GM12892 (cell line): ENCODE data around the gene CTR9.

Source experiments
- POLR2A ChIP-seq: IDR thresholded peaks from 2 replicates; pipeline ENCODE4 v1.6.1; 2011; ENCODE audit warnings: low read depth, low read length, control low read depth
- POLR2AphosphoS5 ChIP-seq: IDR thresholded peaks from 2 replicates; pipeline ENCODE4 v1.6.1; 2011; ENCODE audit warnings: low read depth, low read length, control low read depth
- TAF1 ChIP-seq: IDR thresholded peaks from 2 replicates; pipeline ENCODE4 v1.6.1; 2011; ENCODE audit warnings: low read depth, mild to moderate bottlenecking, control low read depth, low read length, borderline replicate concordance

GRCh38 chr11:10716122-10716521 lies 34.9 kb upstream of the CTR9 start:
- TF ChIP-seq POLR2A (no peak), POLR2AphosphoS5 (no peak), TAF1 (no peak)
